Renal cortex interstitium (tissue), 11 donors: ENCODE data around the gene OSBPL6. TPM values are rescaled to one million over a fixed set of nuclear protein-coding genes. Genes with fewer than 3 reads are reported as not detected.

Experiments used
- DNase-seq, 11 donors: peaks; one replicate each; pipeline ENCODE4 v3.0.0-alpha.2; 2013; ENCODE audit warnings: low read depth in 9 of 11, low spot score in 4 of 11; ENCODE audit errors: extremely low read depth in 1 of 11
- polyA plus RNA-seq, 3 donors: library from polyadenylated mRNA; unstranded; fragments of 120-200 nt; gene quantifications; one replicate each; pipeline ENCODE4 v1.2.1, GENCODE V29; 2013; ENCODE audit not compliant: insufficient read length in 3 of 3

Gene OSBPL6
- polyA plus RNA-seq, 3 donors = 6.1 to 7.6 (median 7.4) TPM

GRCh38 chr2:178227187-178227586, 32.9 kb downstream of the OSBPL6 start:
- no peak for DNase-seq

DNA sequence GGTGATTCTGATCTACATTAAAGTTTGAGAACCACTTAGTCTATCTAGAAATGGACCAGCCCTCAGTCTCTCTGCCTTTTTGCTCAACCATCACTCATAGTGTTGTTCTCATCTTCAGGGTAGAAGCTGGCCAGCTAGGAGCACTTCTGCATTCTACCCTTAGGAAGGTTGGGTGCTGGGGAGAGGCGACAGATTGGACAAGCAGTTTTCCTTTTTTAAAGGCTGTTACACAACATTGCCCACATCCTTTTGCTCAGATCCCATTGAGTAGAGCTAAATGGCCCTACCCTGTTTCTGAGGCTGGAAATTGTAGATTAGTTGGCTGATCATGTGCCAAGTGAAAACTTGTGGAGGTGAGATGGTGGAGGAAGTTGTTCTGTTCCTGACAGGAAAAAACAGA, 35.6 kb downstream of the OSBPL6 start:
- no peak for DNase-seq

- no peak for DNase-seq
Observed at GRCh38 chr2:178230396-178230795, 36.1 kb downstream of the OSBPL6 start.

DNA sequence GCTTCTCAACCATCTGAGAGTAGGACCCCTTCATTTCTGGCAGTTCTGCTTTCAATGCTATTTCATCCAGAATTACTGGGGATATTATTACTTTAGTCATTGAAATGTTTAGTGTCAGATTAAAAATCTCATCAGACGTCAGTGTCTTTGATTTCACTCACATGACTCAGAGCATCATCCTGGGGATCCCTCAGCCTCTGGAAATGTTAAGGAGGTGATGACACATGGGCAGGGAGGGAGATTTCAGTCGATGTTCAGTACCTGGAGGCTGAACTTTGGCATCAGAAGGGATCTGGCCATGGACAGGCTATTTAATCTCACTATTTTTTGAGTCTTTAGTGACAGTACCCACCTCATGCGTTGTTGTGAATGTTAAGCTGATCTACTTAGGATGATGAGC, 39.1 kb downstream of the OSBPL6 start:
- DNase-seq = no peak

DNA sequence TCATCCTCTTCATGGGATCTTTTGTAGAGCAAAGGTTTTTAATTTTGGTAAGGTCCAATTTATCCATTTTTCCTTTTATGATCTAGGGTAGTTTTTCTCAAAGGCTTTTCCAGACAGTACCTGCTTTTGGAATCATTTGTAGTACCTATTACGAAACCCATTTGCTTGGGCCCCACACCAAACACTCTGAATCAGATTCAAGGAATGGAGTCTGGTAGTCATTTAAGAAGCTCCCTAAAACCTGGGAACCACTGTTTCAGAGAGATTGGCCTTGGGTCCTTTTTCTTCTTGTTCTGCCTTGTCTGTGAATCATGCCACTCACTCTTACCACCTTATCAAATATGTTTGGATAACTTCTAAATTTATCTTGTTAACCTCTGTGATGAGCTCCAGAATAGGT, 40.3 kb downstream of the OSBPL6 start:
- no peak for DNase-seq

DNA sequence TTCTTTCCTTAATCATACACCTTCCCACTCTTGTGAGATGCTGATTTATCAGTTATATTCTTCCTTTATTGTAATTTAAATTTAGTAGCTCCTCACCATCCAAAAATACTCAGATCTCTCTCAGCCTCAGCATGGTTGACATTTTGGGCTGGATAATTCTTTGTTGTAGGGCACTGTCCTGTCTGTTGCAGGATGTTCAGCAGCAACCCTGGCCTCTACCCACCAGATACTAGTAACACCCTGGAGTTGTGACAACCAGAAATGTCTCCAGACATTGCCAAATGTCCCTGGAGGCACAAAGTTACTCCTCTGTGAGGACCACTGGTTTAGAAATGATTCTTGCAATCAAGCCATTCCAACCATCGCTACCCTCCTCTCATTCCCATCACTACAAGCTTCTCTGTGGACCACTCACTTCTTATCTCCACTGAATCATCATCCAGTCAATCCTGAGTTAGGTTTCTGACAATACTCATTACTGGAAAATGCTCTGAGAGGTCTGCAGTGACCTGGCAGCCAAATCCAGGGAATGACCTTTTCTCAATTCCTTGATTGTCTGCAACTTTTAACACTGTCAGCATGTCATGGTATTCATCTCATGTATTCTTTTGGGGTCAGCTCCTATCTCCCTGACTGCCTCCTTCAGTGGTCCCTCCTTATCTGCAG, 43.3 kb downstream of the OSBPL6 start:
- no peak for DNase-seq

DNA sequence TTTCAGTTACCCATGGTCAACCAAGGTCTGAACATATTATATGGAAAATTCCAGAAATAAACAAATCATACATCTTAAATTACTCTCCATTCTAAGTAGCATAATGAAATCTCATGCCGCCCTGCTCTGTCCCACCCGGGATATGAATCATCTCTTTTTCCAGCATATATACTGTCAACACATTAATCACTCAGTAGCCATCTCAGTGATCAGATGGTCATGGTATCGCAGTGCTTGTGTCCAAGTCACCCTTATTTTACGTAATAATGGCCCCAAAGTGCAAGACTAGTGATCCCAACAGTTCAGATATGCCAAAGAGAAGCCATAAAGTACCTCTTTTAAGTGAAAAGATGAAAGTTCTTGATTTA, 43.8 kb downstream of the OSBPL6 start:
- DNase-seq = no peak

- no peak for DNase-seq
Observed at GRCh38 chr2:178238750-178239149, 44.4 kb downstream of the OSBPL6 start.

GRCh38 chr2:178241844-178242551, 47.7 kb downstream of the OSBPL6 start:
- DNase-seq = peak in 9 of 11 donors; percentile 23 to 43 (median 28)

DNA sequence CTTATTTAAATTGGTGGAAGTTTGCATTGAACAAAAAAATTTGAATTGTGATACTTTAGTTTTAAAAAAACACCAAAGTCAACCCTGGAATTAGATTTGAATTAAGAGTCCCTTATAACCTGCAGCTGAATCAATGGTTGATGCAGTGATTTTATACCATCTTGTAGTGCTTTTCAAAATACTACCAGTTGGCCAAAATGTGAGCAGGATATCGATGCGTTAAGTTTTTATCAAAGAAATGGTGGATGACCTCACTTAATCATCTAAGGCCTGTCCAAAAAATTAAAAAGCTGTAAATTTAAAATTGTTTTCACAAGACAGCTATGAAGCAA, 48.2 kb downstream of the OSBPL6 start:
- no peak for DNase-seq

DNA sequence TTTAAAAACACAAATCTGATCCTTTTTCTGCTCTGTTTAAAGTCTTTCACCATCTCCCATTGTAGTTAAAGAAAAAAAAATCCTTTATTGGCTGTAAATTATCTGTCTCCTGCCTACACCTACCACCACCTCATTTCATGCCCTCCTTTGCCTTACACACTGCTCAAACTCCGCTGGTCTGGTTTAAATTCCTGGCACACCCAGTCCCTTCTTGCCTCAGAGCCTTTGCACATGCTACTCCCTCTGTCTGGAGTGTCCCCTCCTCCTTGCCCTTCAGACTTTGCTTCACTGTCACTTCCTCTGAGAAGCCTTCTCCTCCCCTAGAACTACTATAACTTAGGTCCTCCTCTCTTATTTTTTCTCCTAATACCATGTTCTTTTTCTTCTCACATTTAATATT, 49.6 kb downstream of the OSBPL6 start:
- DNase-seq = no peak

GRCh38 chr2:178244777-178245176, 50.5 kb downstream of the OSBPL6 start:
- no peak for DNase-seq

DNA sequence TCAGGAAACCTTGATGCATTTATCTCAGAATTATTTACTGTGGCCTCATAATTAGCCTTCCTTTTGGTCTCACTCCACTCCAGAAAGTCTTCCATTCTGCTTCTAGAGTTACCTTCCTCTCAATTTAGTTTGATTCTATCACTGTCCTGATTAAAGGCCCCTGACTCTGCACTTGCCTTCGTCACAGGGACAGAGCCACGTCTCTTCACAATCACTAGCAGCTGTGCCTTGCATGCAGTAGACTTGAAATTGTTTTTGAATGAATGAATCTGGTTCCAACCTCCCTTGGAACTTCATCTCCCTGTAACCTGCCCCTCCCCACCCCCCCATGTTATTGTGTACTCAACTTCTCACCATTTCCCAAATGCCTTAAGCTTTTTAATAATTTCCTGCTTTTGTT, 52.4 kb downstream of the OSBPL6 start:
- DNase-seq = no peak

- no peak for DNase-seq
Observed at GRCh38 chr2:178247250-178247649, 52.9 kb downstream of the OSBPL6 start.

GRCh38 chr2:178250429-178250828, 56.1 kb downstream of the OSBPL6 start:
- no peak for DNase-seq

DNA sequence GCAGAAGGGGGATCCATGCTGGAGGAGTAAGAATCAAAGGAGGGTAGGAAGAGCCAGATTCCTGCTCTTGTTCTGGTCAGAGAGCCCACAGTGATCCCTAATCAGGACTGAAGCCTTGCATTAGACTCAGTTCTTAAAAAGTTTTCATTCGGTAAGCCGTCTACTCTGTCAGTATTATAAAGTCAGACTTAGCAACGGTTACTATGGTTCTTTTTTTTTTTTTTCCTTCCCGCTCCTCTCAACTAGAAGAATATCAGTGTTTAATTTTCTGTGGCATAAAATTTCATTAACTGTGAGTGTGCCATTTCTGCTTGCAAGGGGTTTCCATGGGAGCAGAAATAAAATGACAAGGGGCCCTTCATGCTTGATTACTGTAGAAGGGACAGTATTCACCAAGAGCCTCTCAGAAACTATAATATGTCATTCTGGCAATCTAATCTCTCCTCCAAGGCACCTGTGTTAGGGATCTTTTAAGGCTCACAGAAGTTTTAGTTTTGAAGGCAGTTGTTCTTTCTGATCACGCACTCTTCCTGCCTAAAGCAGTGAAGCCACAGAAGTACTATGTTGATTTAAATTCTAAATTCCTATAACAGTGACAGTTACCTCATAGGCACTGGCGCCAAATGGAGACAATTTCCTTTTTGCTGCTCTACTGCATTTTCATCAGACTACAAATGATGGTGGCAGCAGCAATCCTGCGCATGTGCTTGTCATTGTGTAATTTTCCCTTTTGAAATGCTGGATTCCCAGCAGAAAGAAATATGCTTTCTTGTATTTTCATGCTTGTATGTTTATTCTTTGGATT, 57.0 kb downstream of the OSBPL6 start:
- DNase-seq = peak in 2 of 11 donors; percentile 5 to 17

- no peak for DNase-seq
Observed at GRCh38 chr2:178256382-178257042, 62.2 kb downstream of the OSBPL6 start.

GRCh38 chr2:178257127-178257526, 62.8 kb downstream of the OSBPL6 start:
- DNase-seq = no peak

DNA sequence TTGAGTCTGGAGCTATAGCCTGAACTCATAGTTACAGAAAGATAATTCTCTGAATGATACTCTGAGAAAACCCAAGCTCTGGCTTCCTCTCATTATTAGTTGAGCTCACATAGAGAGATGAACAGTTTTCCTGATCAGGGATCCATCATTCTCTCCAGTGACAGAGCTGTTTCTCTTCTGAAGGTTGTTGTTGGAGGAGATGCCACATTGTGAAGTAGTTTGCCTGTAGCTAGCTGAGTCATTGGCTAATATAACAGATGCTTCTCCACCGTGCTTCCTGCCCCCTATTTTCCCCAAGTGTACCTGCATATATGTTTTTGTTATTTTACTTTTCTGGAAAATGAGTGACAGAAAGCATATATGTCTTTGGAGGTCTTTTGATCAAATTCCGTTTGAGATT, 64.6 kb downstream of the OSBPL6 start:
- DNase-seq = no peak
